DND-41 (cell line): ENCODE data around the gene OGFRL1.

Experiments used
- ATAC-seq: fragments of 200-7000 bp; cut with Tn5 transposase; 3 replicates; pipeline ENCODE4 v1.9.1; 2021; ENCODE audit warnings: low read depth; ENCODE audit not compliant: insufficient read depth
- DNase-seq: peaks from one replicate; pipeline ENCODE4 v3.0.0-alpha.2; 2020
- H2AFZ ChIP-seq: 2 replicates; pipeline ENCODE4 v1.6.0; 2012; ENCODE audit warnings: low read depth, low read length
- H3K27ac ChIP-seq: 2 replicates; pipeline ENCODE4 v1.5.1; 2012; ENCODE audit warnings: low read length, inconsistent platforms
- H3K27me3 ChIP-seq: fragments of 200-600 bp; sonication (generic); 2 replicates; pipeline ENCODE4 v1.6.0; 2012; ENCODE audit warnings: low read length, mild to moderate bottlenecking, inconsistent platforms; ENCODE audit not compliant: insufficient read depth, poor library complexity
- H3K36me3 ChIP-seq: 2 replicates; pipeline ENCODE4 v1.5.1; 2012; ENCODE audit warnings: low read length, inconsistent platforms; ENCODE audit not compliant: insufficient read depth
- H3K4me1 ChIP-seq: 2 replicates; pipeline ENCODE4 v1.5.1; 2012; ENCODE audit warnings: mild to moderate bottlenecking, low read length; ENCODE audit not compliant: insufficient read depth
- H3K4me2 ChIP-seq: 2 replicates; pipeline ENCODE4 v1.6.0; 2012; ENCODE audit warnings: mild to moderate bottlenecking, moderate library complexity, low read length, inconsistent platforms; ENCODE audit not compliant: insufficient read depth
- H3K4me3 ChIP-seq, 2 experiments: fragments of 200-600 bp in 1 of 2; shearing (Covaris generic) in 1 of 2; 2 replicates each; pipeline ENCODE4 v1.5.1; 2012 to 2016; ENCODE audit warnings: inconsistent platforms in 2 of 2, low read length in 2 of 2, mild to moderate bottlenecking in 2 of 2, low read depth in 1 of 2, moderate library complexity in 1 of 2
- H3K79me2 ChIP-seq: 2 replicates; pipeline ENCODE4 v1.6.0; 2012; ENCODE audit warnings: low read length, inconsistent platforms; ENCODE audit not compliant: insufficient read depth
- H3K9ac ChIP-seq: 2 replicates; pipeline ENCODE4 v1.6.0; 2012; ENCODE audit warnings: low read depth, mild to moderate bottlenecking, inconsistent platforms, low read length, moderate library complexity
- H3K9me3 ChIP-seq: 2 replicates; pipeline ENCODE4 v1.5.1; 2012; ENCODE audit warnings: low read length, moderate library complexity, mild to moderate bottlenecking, inconsistent platforms; ENCODE audit not compliant: insufficient read depth, severe bottlenecking
- H4K20me1 ChIP-seq: 2 replicates; pipeline ENCODE4 v1.6.0; 2012; ENCODE audit warnings: low read length; ENCODE audit not compliant: insufficient read depth
- EZH2 ChIP-seq: IDR thresholded peaks from 3 replicates; pipeline ENCODE4 v1.6.1; 2012; ENCODE audit warnings: borderline replicate concordance, low read depth, mild to moderate bottlenecking, moderate library complexity, low read length, inconsistent platforms; ENCODE audit not compliant: severe bottlenecking
- TF ChIP-seq, protein P1 (sequence below): IDR thresholded peaks from 2 replicates; pipeline ENCODE4 v1.5.1; 2012; ENCODE audit warnings: borderline replicate concordance, low read length, moderate library complexity, mild to moderate bottlenecking; ENCODE audit not compliant: poor library complexity, severe bottlenecking; ENCODE audit errors: extremely low read depth

OGFRL1 gene

DNA sequence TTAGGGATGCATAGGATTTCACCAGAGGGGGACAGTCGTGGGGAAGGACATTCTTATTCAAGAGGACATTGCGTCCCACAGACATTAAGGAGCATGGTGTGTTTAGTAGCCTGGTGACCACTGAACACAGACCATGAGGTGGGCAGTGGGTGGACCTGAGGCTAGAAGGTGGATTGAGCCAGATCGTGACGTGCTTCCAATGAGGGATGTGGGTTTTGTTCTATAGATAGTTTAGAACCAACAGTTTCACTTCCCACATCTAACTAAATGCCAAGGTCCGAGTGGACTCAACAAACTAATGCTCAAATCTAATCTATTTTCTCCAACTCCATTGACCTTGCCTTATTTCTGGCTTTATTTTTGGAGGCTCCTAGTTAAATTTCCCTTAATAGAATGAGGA lies 58.5 kb downstream of the OGFRL1 start:
- no peaks in the 10 kb centered on the region for H3K79me2 ChIP-seq
- H4K20me1 ChIP-seq = no peaks in the 10 kb centered on the region
- DNase-seq (no peak), ATAC-seq (no peak)
- H2AFZ ChIP-seq = no peak overlapping the region
- H3K36me3 ChIP-seq = no peaks in the 10 kb centered on the region
- TF ChIP-seq, protein P1, sequence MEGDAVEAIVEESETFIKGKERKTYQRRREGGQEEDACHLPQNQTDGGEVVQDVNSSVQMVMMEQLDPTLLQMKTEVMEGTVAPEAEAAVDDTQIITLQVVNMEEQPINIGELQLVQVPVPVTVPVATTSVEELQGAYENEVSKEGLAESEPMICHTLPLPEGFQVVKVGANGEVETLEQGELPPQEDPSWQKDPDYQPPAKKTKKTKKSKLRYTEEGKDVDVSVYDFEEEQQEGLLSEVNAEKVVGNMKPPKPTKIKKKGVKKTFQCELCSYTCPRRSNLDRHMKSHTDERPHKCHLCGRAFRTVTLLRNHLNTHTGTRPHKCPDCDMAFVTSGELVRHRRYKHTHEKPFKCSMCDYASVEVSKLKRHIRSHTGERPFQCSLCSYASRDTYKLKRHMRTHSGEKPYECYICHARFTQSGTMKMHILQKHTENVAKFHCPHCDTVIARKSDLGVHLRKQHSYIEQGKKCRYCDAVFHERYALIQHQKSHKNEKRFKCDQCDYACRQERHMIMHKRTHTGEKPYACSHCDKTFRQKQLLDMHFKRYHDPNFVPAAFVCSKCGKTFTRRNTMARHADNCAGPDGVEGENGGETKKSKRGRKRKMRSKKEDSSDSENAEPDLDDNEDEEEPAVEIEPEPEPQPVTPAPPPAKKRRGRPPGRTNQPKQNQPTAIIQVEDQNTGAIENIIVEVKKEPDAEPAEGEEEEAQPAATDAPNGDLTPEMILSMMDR = no peak
- TF ChIP-seq EZH2 = no peak
- no peak overlapping the region for H3K4me2 ChIP-seq
- no peak overlapping the region for H3K4me3 ChIP-seq
- no peak overlapping the region for H3K27ac ChIP-seq
- H3K4me1 ChIP-seq = no peaks in the 10 kb centered on the region
- no peaks in the 10 kb centered on the region for H3K9me3 ChIP-seq
- peaks cover 6% of the 10 kb centered on the region for H3K27me3 ChIP-seq
- no peak overlapping the region for H3K9ac ChIP-seq

DNA sequence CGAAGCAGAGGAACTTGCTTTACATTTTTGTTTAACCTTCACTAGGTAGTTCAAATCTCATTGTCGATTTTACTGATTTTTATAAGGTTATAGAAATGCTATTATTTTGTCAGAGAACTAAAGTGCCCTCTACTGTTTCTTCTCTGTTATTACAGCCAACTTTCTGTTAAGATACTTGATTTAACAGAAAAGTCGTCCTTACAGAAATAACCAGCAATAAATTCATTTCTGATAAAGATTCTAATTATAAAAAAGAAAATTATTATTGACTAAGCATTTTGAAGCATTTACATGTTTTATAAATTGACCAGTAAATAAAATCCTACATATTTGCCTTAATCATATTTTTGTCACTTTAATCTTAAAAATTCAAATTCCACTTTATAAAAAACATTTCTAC lies 60.8 kb downstream of the OGFRL1 start:
- Histone ChIP-seq H3K4me1 (no peaks in the 10 kb centered on the region), H3K4me3 (no peak overlapping the region), H3K36me3 (no peaks in the 10 kb centered on the region), H2AFZ (no peak overlapping the region), H3K9me3 (no peaks in the 10 kb centered on the region), H3K9ac (no peak overlapping the region), H4K20me1 (no peaks in the 10 kb centered on the region), H3K27me3 (peaks cover 6% of the 10 kb centered on the region), H3K27ac (no peak overlapping the region), H3K4me2 (no peak overlapping the region), H3K79me2 (no peaks in the 10 kb centered on the region)
- ATAC-seq = no peak
- TF ChIP-seq EZH2 = no peak
- TF ChIP-seq, protein P1 = peak; percentile 58
- DNase-seq = no peak

DNA sequence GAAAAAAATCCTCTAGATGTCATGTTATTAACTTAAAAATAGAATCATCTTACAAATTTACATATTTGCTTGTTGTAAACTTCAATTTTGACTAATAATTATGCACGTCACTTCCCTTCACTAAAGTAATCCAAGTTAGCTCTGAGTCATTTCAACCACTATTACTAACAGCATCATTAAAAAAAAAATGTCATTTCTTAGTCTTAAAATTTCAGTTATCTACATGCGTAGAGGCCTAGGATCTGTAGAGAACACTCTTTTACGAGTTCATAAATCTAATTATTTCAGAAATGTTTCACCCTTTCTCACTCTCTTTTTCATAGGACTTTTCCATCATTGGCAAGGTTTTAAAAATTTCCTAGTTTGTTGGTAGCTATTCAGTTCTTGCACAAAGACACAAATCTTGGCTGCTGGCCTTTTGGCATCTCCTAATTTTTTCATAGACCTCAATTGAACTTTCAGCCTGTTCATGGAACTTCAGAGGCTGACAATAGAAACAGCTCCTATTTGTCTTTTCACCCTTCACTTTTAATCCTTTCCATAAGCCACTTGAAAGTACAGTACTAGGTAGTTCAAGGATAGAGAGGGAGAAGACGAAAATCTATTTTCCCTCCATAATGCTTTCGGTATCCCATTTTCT lies 61.5 kb downstream of the OGFRL1 start:
- no peak overlapping the region; the same call in 1 of the 2 replicates for H2AFZ ChIP-seq
- TF ChIP-seq EZH2 = no peak
- TF ChIP-seq, protein P1 = no peak
- DNase-seq = no peak
- no peak overlapping the region for H3K27ac ChIP-seq
- H3K9ac ChIP-seq = no peak overlapping the region
- ATAC-seq = no peak
- no peak overlapping the region for H3K4me2 ChIP-seq
- H4K20me1 ChIP-seq = no peaks in the 10 kb centered on the region
- H3K4me1 ChIP-seq = no peaks in the 10 kb centered on the region
- no peaks in the 10 kb centered on the region for H3K79me2 ChIP-seq
- no peaks in the 10 kb centered on the region for H3K36me3 ChIP-seq
- no peaks in the 10 kb centered on the region for H3K9me3 ChIP-seq
- H3K4me3 ChIP-seq = no peak overlapping the region
- H3K27me3 ChIP-seq = peaks cover 6% of the 10 kb centered on the region
